SK-N-MC (cell line): ENCODE measurements around the gene ATXN10.

Experiments used
- EZH2 ChIP-seq: fragments of 200-600 bp; sonication (generic); IDR thresholded peaks from one replicate; pipeline ENCODE4 v1.6.1; 2017; ENCODE audit warnings: antibody characterized with exemption
- FOXP2 ChIP-seq: optimal IDR thresholded peaks from 2 replicates; pipeline ENCODE3; 2011; ENCODE audit warnings: mild to moderate bottlenecking, moderate library complexity; ENCODE audit not compliant: insufficient read depth; ENCODE audit errors: extremely low read length, control extremely low read depth
- POLR2AphosphoS5 ChIP-seq: IDR thresholded peaks from 2 replicates; pipeline ENCODE4 v1.6.1; 2012; ENCODE audit warnings: mild to moderate bottlenecking, low read depth, low read length, borderline replicate concordance

DNA sequence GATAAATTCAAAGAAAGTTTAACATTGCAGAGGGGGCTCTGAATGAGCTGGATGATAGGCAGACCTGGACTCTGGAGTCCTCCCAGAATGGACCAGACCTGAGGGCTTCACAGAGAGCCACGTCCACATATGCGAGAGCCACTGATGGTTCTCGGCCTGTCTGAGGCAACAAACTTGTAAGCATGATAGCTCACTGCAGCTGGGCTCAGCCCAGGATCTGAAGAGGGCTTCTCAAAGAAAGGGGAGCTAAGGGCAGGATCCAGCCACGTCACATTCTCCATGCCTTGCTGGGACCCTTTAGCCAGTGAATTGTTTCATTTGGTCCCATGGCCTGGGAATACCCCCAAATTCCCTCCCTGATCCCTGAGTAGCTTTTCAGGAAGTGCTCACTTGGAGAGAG lies 98.9 kb downstream of the ATXN10 start:
- TF ChIP-seq EZH2, result no peak
- TF ChIP-seq POLR2AphosphoS5, result no peak
- no peak for TF ChIP-seq FOXP2
